Lung (tissue), 12 donors: ENCODE measurements around the gene STX1B. TPM values are rescaled to one million over a fixed set of nuclear protein-coding genes. Genes with fewer than 3 reads are reported as not detected.
"Not testable (repeated sequence)": the region's sequence is repeated elsewhere in the genome, so short reads cannot be mapped to it uniquely, and the experiment has no call there.

ENCODE experiments used
- ATAC-seq: fragments of 200-7000 bp; cut with Tn5 transposase; one replicate; pipeline ENCODE4 v1.9.1; 2020; ENCODE audit warnings: moderate number of reproducible peaks; ENCODE audit not compliant: insufficient read depth, low FRiP score
- DNase-seq, 3 donors: peaks; one replicate each; pipeline ENCODE4 v3.0.0-alpha.2; 2013 to 2017
- H3K27ac ChIP-seq, 2 donors: one replicate each; pipeline ENCODE4 v1.5.1; 2013; ENCODE audit warnings: mild to moderate bottlenecking in 2 of 2, moderate library complexity in 2 of 2, control low read depth in 1 of 2, inconsistent platforms in 1 of 2, low read depth in 1 of 2, low read length in 1 of 2
- H3K27me3 ChIP-seq, 3 donors: one replicate each; pipeline ENCODE4 v1.5.1; 2013; ENCODE audit warnings: low read length in 2 of 3; ENCODE audit not compliant: control insufficient read depth in 3 of 3, insufficient read depth in 3 of 3
- H3K36me3 ChIP-seq, 4 donors: one replicate each; pipeline ENCODE4 v1.5.1; 2013; ENCODE audit warnings: low read length in 4 of 4, mild to moderate bottlenecking in 1 of 4, moderate library complexity in 1 of 4; ENCODE audit not compliant: control insufficient read depth in 4 of 4, insufficient read depth in 4 of 4
- H3K4me1 ChIP-seq, 5 donors: one replicate each; pipeline ENCODE4 v1.5.1; 2013; ENCODE audit warnings: low read length in 5 of 5, mild to moderate bottlenecking in 2 of 5, moderate library complexity in 1 of 5; ENCODE audit not compliant: control insufficient read depth in 5 of 5, insufficient read depth in 5 of 5
- H3K4me3 ChIP-seq: one replicate; pipeline ENCODE4 v1.5.1; 2013; ENCODE audit warnings: mild to moderate bottlenecking, control low read depth, moderate library complexity
- H3K9ac ChIP-seq, 2 donors: one replicate each; pipeline ENCODE4 v1.5.1; 2013; ENCODE audit warnings: low read length in 2 of 2, control low read depth in 1 of 2; ENCODE audit not compliant: insufficient read depth in 1 of 2
- H3K9me3 ChIP-seq, 4 donors: one replicate each; pipeline ENCODE4 v1.5.1; 2013; ENCODE audit warnings: low read length in 3 of 4, mild to moderate bottlenecking in 1 of 4, moderate library complexity in 1 of 4; ENCODE audit not compliant: control insufficient read depth in 4 of 4, insufficient read depth in 3 of 4
- WGBS, 2 donors: extraction: QIAGEN DNeasy Blood & Tissue Kit; methylation state at CpG; one replicate each; pipeline ENCODE4 v1.1.7; 2013; 5-methylcytosine and 5-hydroxymethylcytosine counted together
- polyA plus RNA-seq, 2 donors: library from polyadenylated mRNA; stranded (reverse); fragments of 200-250 nt; gene quantifications; one replicate each; pipeline ENCODE4 v1.2.1, GENCODE V29; 2013
- total RNA-seq, 2 donors: library from RNA; depleted of rRNA in 1 of 2; stranded (reverse); fragments of >200 nt in 1 of 2; gene quantifications; one replicate each; pipeline ENCODE4 v1.2.1, GENCODE V29; 2014 to 2021
- TF ChIP-seq, protein P1 (sequence below): IDR thresholded peaks from 2 replicates; pipeline ENCODE4 v1.5.1; 2012; ENCODE audit warnings: mild to moderate bottlenecking; ENCODE audit errors: control extremely low read depth, extremely low read depth
- donor health status: control.
- donor health status: control.
- donor health status: Bipolar disorder and iron deficiency.
- donor health status: healthy.
- donor health status: DM: yes; HTN: yes; CAD: no.

The STX1B gene
- total and polyA plus RNA-seq, 4 donors, result 0.17 to 0.64 (median 0.41) TPM

DNA sequence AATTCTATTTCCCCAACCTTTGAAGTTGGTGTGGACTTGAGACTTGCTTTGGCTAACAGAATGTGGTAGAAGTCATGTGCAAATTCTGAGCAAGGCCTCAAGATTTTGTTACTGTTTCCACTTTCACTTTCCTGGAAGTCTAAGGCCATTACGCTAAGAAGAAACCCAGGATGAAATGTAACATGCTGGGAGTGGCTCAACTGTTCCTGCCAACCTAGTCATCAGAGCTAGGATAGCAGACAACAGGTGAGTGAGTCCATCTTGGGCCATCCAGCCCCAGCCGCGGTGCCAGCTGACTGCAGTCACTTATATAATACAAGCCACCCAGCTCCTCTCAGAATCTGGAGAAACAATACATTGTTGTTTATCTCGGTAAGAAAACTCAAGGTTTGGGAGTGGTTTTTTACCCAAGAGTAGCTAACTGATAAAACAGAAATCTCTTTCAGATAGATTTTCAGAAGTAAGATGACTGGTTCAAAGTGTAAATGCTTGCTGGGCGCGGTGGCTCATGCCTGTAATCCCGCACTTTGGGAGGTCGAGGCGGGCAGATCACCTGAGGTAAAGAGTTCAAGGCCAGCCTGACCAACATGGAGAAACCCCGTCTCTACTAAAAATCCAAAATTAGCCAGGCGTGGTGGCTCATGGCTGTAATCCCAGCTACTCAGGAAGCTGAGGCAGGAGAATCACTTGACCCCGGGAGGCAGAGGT, 12.3 kb upstream of the STX1B start:
- no peaks in the 10 kb centered on the region for H3K27me3 ChIP-seq
- no peak for ATAC-seq
- no peaks in the 10 kb centered on the region for H3K9me3 ChIP-seq
- WGBS, 2 donors, result 87 to 88% methylated on average over 12 of the region's 12 CpGs
- H3K27ac ChIP-seq, result no peak overlapping the region
- TF ChIP-seq, protein P1, sequence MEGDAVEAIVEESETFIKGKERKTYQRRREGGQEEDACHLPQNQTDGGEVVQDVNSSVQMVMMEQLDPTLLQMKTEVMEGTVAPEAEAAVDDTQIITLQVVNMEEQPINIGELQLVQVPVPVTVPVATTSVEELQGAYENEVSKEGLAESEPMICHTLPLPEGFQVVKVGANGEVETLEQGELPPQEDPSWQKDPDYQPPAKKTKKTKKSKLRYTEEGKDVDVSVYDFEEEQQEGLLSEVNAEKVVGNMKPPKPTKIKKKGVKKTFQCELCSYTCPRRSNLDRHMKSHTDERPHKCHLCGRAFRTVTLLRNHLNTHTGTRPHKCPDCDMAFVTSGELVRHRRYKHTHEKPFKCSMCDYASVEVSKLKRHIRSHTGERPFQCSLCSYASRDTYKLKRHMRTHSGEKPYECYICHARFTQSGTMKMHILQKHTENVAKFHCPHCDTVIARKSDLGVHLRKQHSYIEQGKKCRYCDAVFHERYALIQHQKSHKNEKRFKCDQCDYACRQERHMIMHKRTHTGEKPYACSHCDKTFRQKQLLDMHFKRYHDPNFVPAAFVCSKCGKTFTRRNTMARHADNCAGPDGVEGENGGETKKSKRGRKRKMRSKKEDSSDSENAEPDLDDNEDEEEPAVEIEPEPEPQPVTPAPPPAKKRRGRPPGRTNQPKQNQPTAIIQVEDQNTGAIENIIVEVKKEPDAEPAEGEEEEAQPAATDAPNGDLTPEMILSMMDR, result no peak
- H3K9ac ChIP-seq, result no peak overlapping the region
- DNase-seq, result no peak
- H3K4me1 ChIP-seq, result no peaks in the 10 kb centered on the region
- H3K36me3 ChIP-seq, result no peaks in the 10 kb centered on the region
- no peak overlapping the region for H3K4me3 ChIP-seq

DNA sequence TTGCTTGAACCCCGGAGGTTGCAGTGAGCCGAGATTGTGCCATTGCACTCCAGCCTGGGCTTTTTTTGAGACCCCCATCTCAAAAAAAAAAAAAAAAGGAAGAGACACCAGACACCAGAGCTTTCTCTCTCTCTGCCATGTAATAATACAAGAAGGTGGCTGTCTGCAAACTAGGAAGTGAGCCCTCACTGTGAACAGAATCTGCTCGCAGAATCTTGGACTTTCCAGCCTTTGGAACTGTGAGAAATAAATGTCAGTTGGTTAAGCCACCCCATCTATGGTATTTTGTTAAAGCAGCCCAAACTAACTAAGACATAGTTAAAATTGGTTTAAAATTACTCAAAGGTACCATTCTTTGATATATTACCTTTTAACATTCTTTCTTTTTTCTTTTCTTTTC, 10.1 kb upstream of the STX1B start:
- no peaks in the 10 kb centered on the region for H3K4me1 ChIP-seq
- no peak overlapping the region for H3K9ac ChIP-seq
- TF ChIP-seq, protein P1, result no peak
- H3K9me3 ChIP-seq, result no peaks in the 10 kb centered on the region
- ATAC-seq (no peak), DNase-seq (no peak)
- no peak overlapping the region for H3K4me3 ChIP-seq
- no peaks in the 10 kb centered on the region for H3K27me3 ChIP-seq
- no peak overlapping the region for H3K27ac ChIP-seq
- 86 to 91% methylated on average over 3 of the region's 3 CpGs for WGBS, 2 donors
- H3K36me3 ChIP-seq, result no peaks in the 10 kb centered on the region

DNA sequence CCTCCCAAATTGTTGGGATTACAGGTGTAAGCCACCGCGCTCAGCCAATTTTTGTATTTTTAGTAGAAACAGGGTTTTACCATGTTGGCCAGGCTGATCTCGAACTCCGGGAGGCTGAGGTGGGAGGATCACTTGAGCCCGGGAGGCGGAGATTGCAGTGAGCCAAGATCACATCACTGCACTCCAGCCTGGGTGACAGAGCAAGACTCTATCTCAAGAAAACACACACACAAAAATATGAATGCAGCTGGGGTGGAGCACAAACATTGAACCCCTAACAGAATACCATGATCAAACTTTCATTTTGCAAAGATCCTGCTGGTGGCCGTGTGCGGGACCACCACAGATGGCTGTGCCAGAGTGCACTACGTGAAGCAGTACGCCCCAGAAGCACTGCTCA, 7.3 kb upstream of the STX1B start:
- 91 to 95% methylated on average over 10 of the region's 10 CpGs for WGBS, 2 donors
- not testable (repeated sequence) for H3K9ac ChIP-seq, H3K4me1 ChIP-seq, H3K36me3 ChIP-seq, H3K4me3 ChIP-seq, DNase-seq, H3K27ac ChIP-seq, H3K9me3 ChIP-seq, ATAC-seq, H3K27me3 ChIP-seq

DNA sequence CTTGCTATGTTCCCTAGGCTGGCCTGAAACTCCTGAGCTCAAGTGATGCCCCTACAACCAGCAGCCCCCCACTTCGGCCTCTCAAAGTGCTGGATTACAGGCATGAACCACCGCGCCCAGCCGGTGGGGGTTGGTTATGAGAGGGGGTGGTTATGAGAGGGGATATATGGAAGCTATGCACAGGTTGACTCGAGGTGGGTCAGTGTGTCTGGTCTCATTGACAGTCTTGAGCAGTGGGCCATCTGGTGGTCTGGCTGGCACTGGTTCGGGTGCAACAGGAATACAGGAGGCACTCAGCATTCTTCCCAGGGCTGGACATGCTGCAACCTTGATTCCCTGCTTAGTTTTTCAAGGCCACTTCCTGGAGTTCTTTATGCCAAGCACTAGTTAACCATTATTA, 5.6 kb upstream of the STX1B start:
- Histone ChIP-seq H3K9me3 (peaks cover 0 to under 1% (median 0%) of the 10 kb centered on the region in 4 donors), H3K4me3 (no peak overlapping the region), H3K36me3 (no peaks in the 10 kb centered on the region), H3K4me1 (no peaks in the 10 kb centered on the region), H3K9ac (no peak overlapping the region), H3K27me3 (peaks cover 0 to 12% (median 10%) of the 10 kb centered on the region in 3 donors), H3K27ac (no peak overlapping the region)
- WGBS, 2 donors, result 66 to 74% methylated on average over 6 of the region's 6 CpGs
- DNase-seq (no peak), ATAC-seq (no peak)
- TF ChIP-seq, protein P1, result no peak

- DNase-seq, H3K9me3 ChIP-seq, H3K4me3 ChIP-seq, H3K27ac ChIP-seq, H3K4me1 ChIP-seq, ATAC-seq, H3K9ac ChIP-seq, H3K36me3 ChIP-seq: not testable (repeated sequence)
- peaks cover 0 to 28% (median 12%) of the 10 kb centered on the region in 3 donors for H3K27me3 ChIP-seq
Measured at GRCh38 chr16:31013292-31013691, 2.9 kb upstream of the STX1B start.

- H3K9me3 ChIP-seq, result not testable (repeated sequence)
Measured at GRCh38 chr16:31011815-31012214, 1.4 kb upstream of the STX1B start.

More at GRCh38 chr16:31011815-31012214, 1.4 kb upstream of the STX1B start:
- not testable (repeated sequence) for H3K4me1 ChIP-seq, H3K27ac ChIP-seq, DNase-seq, ATAC-seq, H3K36me3 ChIP-seq, H3K9ac ChIP-seq, H3K4me3 ChIP-seq
- 80 to 86% methylated on average over 7 of the region's 7 CpGs for WGBS, 2 donors
- peaks cover 0 to 31% (median 16%) of the 10 kb centered on the region in 3 donors for H3K27me3 ChIP-seq
